Measurements from ENCODE around the gene TECTA. TPM values are rescaled to one million over a fixed set of nuclear protein-coding genes. Genes with fewer than 3 reads are reported as not detected.
A peak's percentile ranks its signal among the peaks of the same experiment; 100 is the strongest.
"Not testable (repeated sequence)": the region's sequence is repeated elsewhere in the genome, so short reads cannot be mapped to it uniquely, and the experiment has no call there.

Gene TECTA
- polyA plus RNA-seq, 4 donors = 1.7 to 2.5 (median 2.1) TPM

- no peak for DNase-seq (ENCODE audit: low read depth in 4 of 4, low spot score in 3 of 4)
Observed at GRCh38 chr11:121159741-121160140, 58.7 kb downstream of the TECTA start.

GRCh38 chr11:121161349-121161917 lies 60.4 kb downstream of the TECTA start:
- DNase-seq (ENCODE audit: low read depth in 4 of 4, low spot score in 3 of 4) = no peak

- DNase-seq (ENCODE audit: low read depth in 4 of 4, low spot score in 3 of 4) = no peak
Observed at GRCh38 chr11:121163658-121164308, 62.7 kb downstream of the TECTA start.

- DNase-seq (ENCODE audit: low read depth in 4 of 4, low spot score in 3 of 4) = not testable (repeated sequence)
Observed at GRCh38 chr11:121177629-121178028, 76.6 kb downstream of the TECTA start.

GRCh38 chr11:121179306-121179705 lies 78.3 kb downstream of the TECTA start:
- no peak for DNase-seq (ENCODE audit: low read depth in 4 of 4, low spot score in 3 of 4)

- no peak for DNase-seq (ENCODE audit: low read depth in 4 of 4, low spot score in 3 of 4)
Observed at GRCh38 chr11:121180183-121180582, 79.1 kb downstream of the TECTA start.

GRCh38 chr11:121188776-121189175 lies 87.7 kb downstream of the TECTA start:
- no peak for DNase-seq (ENCODE audit: low read depth in 4 of 4, low spot score in 3 of 4)

GRCh38 chr11:121191818-121192217 lies 90.8 kb downstream of the TECTA start:
- no peak for DNase-seq (ENCODE audit: low read depth in 4 of 4, low spot score in 3 of 4)

GRCh38 chr11:121194731-121195596 lies 93.9 kb downstream of the TECTA start:
- DNase-seq (ENCODE audit: low read depth in 4 of 4, low spot score in 3 of 4) = peak in 3 of 4 donors; percentile 60 to 65 (median 62)

DNA sequence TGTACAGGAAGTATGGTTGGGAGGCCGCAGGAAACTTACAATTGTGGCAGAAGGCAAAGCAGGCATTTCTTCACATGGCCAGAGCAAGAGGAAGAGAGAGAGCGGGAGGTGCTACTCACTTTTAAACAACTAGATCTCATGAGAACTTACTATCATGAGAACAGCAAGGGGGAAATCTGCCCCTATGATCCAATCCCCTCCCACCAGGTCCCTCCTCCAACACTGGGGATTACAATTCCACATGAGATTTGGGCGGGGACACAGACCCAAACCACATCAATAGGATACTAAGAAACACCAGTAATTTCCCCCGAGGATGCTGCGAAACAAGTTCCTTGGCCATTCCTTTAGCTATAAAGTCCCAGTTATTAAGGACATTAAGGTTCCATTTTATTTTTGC lies 97.4 kb downstream of the TECTA start:
- DNase-seq (ENCODE audit: low read depth in 4 of 4, low spot score in 3 of 4) = no peak

DNA sequence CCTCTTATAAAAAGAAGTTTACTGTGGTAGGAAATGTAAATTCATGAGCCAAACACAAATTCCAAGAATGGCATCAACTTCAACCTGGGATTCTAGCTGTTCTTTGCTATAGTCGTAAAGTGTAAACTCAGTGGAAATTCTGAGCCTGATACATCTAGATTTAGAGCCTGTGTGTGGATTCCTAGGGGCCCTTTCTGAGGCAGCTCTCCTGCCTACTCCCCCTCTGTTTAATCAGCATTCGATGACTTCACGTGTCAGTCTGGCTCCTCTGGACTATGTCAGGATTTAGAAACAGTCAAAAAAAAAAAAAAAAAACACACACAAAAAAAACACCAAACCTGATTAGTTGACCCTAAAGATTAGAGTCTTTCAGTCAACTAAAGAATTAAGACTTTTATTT lies 98.5 kb downstream of the TECTA start:
- no peak for DNase-seq (ENCODE audit: low read depth in 4 of 4, low spot score in 3 of 4)

DNA sequence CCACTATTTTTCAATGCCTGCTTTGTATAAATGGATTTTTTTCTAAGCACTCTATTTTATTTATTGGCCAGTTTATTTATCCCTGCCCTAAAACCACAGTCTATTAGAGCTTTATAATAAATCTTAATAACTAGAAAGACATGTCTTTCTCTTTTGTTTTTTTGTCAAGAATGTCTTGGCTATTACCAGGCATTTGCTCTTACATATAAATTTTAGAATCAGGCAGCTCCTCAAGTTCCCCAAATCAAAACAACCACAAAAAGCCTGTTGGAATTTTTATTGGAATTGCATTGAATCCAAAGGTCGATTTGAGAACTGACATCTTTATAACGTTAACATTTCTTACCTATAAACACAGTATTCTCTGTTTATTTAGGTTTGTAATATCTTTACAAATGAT lies 105.8 kb downstream of the TECTA start:
- no peak for DNase-seq (ENCODE audit: low read depth in 4 of 4, low spot score in 3 of 4)

DNA sequence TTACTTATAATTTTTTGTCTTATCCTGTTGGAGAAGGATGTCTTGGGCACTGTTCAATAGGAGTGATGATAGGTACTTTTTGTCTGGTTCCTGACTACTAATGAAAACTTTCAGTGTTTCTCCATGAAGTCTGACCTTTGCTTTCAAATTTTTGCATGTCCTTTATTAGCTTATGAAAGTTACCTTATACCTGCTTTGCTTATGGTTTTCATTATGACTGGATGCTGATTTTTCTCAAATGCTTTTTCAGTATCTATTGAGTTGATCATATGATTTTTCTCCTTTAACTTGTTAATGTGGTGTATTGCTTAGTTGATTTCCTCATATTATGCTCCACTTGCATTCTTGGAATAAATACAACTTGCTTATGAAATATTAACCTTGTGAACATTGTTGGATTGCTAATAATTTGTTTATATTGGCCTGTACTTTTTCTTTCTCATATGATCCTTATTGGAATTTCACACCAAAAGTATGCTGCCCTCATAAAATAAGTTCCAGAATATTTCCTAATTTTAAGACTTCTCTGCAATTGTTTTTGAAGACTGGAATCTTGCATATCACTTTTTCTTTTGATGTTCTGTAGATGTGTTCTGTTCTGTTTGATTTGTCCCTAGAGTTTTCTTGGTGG lies 106.6 kb downstream of the TECTA start:
- DNase-seq (ENCODE audit: low read depth in 4 of 4, low spot score in 3 of 4) = no peak

- DNase-seq (ENCODE audit: low read depth in 4 of 4, low spot score in 3 of 4) = no peak
Observed at GRCh38 chr11:121210445-121211080, 109.5 kb downstream of the TECTA start.

GRCh38 chr11:121211626-121212025 lies 110.6 kb downstream of the TECTA start:
- no peak for DNase-seq (ENCODE audit: low read depth in 4 of 4, low spot score in 3 of 4)

GRCh38 chr11:121212536-121213361 lies 111.7 kb downstream of the TECTA start:
- DNase-seq (ENCODE audit: low read depth in 4 of 4, low spot score in 3 of 4) = no peak

DNA sequence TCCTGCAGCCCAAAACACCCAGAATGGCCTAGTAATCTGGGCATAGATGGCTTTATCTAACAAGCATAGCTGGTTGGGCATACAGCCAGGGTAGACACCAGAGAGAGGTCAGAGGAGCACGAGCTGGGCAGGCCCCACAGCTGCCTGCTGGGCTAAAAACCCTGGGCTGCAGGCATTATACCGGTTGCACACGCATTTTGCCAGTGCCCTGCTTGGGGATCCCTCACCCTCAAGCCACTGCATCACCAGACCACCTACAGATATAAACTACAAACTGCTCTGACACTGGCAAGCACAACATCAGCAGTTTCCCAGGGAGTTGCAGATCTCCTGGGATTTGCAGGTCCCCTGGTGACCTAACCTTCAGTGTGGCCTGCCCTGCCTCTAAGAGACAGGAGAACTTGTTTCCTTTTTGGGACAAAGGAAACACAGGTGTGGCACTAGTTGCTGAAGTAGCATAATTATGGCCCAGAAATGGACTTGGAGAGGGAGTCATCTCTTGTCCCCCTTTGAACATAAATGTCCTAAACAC lies 112.4 kb downstream of the TECTA start:
- DNase-seq (ENCODE audit: low read depth in 4 of 4, low spot score in 3 of 4) = no peak

DNA sequence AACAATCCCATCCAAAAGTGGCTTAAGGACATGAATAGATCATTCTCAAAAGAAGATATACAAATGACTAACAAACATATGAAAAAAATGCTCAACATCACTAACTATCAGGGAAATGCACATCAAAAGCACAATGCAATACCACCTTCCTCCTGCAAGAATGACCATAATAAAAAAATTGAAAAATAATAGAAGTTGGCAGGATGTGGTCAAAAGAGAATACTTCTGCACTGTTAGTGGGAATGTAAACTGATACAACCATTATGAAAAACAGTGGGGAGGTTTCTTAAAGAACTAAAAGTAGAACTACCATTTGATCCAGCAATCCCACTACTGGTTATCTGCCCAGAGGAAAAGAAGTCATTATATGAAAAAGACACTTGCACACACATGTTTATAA lies 113.8 kb downstream of the TECTA start:
- no peak for DNase-seq (ENCODE audit: low read depth in 4 of 4, low spot score in 3 of 4)

DNA sequence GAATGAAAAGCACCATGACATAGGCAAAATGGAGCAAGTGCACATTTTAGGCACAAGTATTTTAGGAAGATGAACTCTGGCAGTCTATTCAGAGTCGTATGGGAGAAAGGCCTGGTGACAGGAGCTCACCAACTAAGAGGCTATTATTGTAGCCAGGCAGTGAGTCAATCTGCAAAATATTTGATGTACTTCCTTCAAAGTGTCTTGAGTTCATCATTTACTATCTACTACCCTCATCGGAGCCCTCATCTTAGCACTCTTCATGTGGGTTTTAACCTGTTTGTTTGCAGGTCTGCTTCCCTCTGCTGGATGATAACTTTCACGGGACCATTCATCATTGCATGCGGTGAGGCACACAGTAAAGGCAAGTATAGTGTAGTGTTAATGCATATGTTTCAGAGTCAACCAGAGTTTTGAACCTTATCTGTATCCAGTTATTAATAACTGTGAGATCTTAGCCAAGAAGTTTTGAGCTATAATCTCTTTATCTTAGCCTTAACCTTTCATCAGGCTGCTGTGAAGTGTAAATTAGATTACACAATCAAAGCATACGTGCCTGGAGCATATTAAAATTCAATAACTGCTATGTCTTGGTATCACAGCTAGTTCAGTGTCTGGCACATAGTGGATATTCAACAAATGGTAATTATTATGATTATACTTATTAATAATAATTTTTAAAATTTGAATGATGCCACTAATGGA lies 120.6 kb downstream of the TECTA start:
- no peak for DNase-seq (ENCODE audit: low read depth in 4 of 4, low spot score in 3 of 4)

Measured in left renal pelvis (tissue), 4 donors.